Measurements from ENCODE around the gene CHCHD4.
A peak's percentile ranks its signal among the peaks of the same experiment; 100 is the strongest.

The CHCHD4 gene

DNA sequence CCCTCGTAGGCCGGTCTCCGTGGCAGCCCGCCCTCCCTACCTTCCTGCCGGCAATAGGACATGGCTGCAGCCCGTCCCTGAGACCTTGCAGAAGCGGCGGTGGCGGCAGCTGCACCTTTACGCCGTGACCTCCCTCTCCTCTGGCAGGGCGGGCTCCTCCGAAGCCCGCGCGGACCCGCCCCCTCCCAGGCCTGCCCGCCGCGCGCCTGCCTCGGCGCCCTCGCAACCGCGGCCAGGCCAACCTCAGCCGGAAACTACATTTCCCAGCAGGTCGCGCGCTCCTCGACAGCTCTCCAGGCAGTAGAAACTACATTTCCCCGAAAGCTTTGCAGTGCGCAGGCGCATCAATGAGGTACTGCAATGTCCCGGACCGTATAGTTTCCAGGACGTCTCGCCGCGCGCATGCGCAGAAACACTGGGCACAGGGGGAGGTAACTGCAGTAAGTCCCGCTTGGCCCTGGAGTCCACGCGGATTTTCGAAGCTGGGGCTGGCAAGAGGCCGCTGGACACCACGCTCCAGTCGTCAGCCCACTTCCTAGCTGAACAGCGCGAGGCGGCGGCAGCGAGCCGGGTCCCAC is at the start of gene CHCHD4, which contains the start of gene TMEM43:
Gene CHCHD4, minus strand, starts transcription at position 256 of the 578 bp plus-strand sequence. Its CDS starts 194 bp downstream, at position 62.
Gene TMEM43, plus strand, starts transcription at position 438 of the 578 bp plus-strand sequence. CDS start 142 bp downstream, outside the sequence.
- peak; percentile 96 for DNase-seq (ENCODE audit: low read depth, low spot score)

- DNase-seq (ENCODE audit: low read depth, low spot score) = no peak
These were observed 47.8 kb upstream of the CHCHD4 start for GRCh38 chr3:14172496-14172895.

- no peak for DNase-seq (ENCODE audit: low read depth, low spot score)
These were observed 46.0 kb upstream of the CHCHD4 start for GRCh38 chr3:14170531-14171159.

DNA sequence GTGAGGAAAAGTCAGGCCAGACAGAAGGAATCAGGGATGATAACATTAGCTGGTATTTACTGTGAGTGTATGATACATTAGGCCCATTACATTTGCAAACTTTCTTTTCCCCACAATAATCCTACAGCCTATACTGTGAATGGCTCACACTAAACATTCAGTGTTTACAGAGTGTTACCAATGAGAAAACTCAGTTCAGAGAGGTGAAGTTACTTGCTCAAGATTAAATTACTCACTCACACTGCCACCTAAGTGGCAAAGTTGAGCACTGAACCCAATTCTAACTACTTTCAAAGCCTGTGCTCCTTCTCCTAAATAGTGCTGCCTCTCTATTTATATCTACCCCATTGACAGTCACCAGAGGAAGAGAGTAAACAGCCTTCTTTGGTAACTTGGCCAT is 45.2 kb upstream of the CHCHD4 start:
- DNase-seq (ENCODE audit: low read depth, low spot score) = no peak

DNA sequence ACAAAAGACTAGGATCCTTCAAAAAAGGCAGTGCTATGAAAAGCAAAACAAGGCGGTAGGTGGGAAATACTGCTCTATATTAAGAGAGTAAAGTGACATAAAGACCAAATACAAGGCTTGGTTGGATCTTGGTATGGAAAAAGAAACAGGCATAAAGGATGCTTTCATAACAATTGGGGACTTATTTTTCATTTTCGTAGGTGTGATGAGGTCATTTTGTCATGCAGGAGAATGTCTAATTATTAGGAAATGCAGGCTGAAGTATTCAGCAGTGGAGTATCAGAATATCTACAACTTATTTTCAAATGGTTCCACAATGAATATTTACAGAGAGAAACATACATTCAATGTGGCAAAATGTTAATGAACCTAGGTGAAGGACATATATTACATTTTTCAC is 44.8 kb upstream of the CHCHD4 start:
- no peak for DNase-seq (ENCODE audit: low read depth, low spot score)

GRCh38 chr3:14166877-14167603 is 42.4 kb upstream of the CHCHD4 start:
- DNase-seq (ENCODE audit: low read depth, low spot score) = no peak

- DNase-seq (ENCODE audit: low read depth, low spot score) = no peak
These were observed 37.5 kb upstream of the CHCHD4 start for GRCh38 chr3:14162178-14162577.

DNA sequence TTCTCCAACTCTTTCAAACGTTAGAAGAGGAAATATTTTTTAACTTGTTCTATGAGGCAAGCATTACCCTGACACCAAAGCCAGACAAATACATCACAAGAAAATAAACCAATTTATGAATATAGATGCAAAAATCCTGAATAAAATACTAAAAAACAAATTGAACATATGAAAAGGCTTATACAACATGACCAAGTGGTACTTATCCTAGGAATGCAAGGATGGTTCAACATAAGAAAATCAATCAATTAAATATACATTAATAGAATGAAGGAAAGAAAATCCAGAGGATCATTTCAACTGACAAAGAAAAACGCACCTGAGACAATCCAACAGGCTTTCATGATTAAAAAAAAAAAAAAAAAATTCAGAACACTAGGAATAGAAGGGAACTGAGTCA is 36.6 kb upstream of the CHCHD4 start:
- no peak for DNase-seq (ENCODE audit: low read depth, low spot score)

DNA sequence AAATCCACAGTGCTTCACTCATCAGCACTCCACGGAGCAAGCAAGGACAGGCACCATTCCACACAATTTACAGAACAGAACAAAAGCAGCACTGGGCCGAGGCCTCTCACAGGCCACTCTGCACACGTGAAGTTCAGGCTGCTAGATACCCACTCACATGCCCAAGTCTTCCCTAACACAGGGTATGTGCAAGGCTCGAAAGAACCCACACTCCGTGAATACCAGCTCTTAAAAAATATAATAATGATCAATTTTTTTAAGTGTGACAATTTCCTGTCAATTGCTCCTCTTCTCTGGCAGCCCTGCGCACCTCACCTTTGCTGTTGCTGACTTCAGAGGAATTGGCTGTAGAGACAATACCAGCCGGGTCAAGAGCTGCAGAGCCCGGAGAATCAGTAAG is 34.8 kb upstream of the CHCHD4 start:
- DNase-seq (ENCODE audit: low read depth, low spot score) = no peak

DNA sequence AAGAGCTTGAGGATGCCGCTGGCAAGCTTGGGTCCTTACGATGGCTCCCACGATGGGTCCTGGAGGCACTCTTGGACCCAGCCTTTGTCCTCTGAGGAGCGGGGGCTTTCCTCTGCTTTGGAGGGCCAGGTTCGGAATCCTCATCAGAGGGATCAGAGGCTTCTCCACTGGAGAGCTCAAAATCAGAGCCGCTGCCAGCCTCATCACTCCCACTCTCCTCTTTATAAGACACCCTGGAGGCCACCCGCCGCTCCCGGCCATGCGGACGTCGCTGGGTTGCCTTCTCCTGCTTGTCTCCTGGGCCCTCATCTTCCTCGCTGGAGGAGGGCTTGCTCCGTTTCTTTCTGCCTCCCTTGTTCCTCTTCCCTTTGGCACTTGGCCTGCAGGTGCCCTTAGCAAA is 33.7 kb upstream of the CHCHD4 start:
- DNase-seq (ENCODE audit: low read depth, low spot score) = no peak

GRCh38 chr3:14157951-14158350 is 33.3 kb upstream of the CHCHD4 start:
- no peak for DNase-seq (ENCODE audit: low read depth, low spot score)

GRCh38 chr3:14156843-14157561 is 32.3 kb upstream of the CHCHD4 start:
- DNase-seq (ENCODE audit: low read depth, low spot score) = no peak

GRCh38 chr3:14156201-14156600 is 31.5 kb upstream of the CHCHD4 start:
- DNase-seq (ENCODE audit: low read depth, low spot score) = no peak

DNA sequence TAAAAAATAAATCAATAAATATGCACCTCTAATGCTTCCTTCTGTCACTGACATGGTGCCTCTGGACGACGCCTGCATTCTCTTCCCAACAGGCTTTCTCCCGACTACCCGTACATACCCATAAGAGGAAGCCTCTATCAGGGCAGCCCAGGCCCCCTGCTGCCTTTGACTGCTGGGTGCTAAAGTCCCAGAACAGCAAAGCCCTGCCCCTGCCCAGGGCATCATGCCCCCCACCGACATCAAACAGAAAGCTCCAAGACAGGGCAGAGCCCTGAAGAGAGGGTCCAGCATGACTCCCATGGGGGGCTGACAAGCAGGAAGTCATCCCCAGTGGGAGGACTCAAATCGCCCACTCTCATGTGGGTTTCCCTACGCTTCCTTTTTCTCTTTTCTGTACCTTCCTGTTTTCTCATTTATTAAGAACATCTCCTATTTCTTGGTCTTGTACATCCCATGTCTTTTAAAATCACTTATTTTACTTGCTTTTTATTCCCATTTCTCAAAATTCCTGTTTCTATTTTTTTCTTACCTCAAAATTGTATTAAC is 30.3 kb upstream of the CHCHD4 start:
- DNase-seq (ENCODE audit: low read depth, low spot score) = no peak

DNA sequence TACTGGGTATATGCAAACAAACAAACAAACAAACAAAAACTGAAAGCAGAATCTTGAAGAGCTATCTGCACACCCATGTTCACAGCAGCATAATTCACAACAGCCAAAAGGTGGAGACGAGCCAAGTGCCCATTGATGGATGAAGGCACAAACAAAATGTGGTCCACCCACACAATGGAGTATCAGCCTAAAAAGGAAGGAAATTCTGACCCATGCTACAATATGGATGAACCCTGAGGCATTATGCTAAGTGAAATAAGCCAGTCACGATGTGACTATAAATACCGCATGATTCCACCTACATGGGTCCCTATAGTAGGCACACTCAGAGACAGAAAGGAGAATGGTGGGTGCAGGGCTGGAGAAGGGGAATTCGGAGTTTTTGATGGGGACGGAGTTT is 29.6 kb upstream of the CHCHD4 start:
- DNase-seq (ENCODE audit: low read depth, low spot score) = no peak

DNA sequence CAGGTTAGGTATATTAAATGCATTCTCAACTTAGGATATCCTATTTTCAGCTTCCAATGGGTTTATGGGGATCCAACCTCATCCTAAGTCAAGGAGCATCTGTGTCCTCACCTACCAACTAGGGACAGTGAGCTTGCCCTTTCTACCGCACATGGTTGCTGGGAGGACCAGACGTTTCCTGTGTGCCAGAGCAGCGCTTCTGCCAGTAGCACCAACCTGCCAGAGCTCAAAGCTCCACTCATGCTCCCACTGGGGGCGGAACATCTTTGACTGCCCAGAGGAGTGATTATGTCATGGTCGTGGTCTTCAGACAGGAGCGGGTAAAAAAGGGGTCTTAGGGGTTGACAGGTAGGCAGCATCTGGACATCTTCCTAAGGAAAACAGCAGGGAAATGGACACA is 29.0 kb upstream of the CHCHD4 start:
- DNase-seq (ENCODE audit: low read depth, low spot score) = no peak

- DNase-seq (ENCODE audit: low read depth, low spot score) = no peak
These were observed 28.3 kb upstream of the CHCHD4 start for GRCh38 chr3:14152963-14153355.

DNA sequence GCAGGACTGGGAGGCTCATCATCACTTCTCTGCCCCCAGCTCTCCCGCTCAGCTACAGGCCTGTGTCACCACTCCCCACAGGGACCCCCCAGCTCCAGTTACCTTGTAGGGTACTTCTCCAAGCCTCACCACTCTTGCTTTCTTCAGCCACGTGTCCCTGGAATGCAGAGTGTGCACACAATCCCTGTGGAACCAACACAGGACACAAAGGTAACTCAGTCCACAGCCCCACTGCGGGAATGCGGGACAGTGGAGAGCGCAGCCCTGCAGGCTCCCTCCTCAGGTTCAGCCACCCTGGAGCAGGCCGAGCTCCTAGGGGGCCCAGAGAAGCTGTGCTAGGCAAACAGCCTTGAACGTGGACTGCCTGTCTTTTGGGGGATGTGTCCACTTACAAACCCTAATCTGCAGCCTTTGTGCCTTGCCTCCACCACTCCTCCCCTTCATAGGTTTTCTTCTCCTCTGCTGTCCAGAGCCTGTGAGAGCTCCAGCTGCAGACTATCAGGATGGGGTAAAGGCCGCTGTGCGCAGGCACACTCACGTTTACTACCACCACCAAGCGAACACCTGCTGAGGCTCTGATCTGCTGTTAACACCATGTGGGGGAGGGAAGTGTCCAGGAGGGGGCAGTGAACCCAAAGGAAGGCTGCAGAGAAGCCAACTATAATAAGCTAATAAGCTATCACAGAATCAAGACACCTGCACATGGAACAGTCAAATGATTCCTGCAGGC is 27.7 kb upstream of the CHCHD4 start:
- DNase-seq (ENCODE audit: low read depth, low spot score) = no peak

DNA sequence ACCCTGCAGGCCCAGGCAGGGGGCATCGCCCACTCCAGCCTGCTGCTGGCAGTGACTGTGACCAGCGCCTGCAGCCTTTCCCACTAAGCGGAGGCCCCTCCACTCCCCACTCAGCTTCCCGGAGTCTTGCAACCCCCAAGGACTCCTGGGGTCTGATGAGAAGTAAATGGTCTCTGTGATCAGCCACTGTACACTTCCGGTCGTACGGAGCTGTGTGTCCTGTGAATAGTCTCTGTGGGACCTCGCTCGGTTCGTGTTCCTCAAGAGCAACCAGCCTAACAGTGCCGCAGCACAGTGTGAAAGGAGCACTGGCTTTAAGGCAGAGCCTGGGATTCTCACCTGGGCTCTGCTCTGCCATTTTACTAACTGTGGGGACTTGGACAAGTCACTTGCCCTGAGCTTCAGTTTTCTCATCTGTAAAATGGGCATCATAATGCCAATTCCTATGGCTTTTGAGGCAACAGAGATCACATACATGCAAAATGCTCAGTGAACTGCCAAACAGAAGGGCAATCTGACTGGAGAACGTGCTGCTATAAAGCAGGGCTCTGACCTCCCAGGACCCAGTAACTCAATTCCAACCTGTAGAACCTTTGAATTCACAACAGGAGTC is 26.9 kb upstream of the CHCHD4 start:
- DNase-seq (ENCODE audit: low read depth, low spot score) = no peak

- no peak for DNase-seq (ENCODE audit: low read depth, low spot score)
These were observed 26.0 kb upstream of the CHCHD4 start for GRCh38 chr3:14150491-14151230.

Data from iPS DF 19.7 (cell line).